Measurements from ENCODE around the gene PACRGL. TPM values are rescaled to one million over a fixed set of nuclear protein-coding genes. Genes with fewer than 3 reads are reported as not detected.
A peak's percentile ranks its signal among the peaks of the same experiment; 100 is the strongest.
"Not testable (repeated sequence)": the region's sequence is repeated elsewhere in the genome, so short reads cannot be mapped to it uniquely, and the experiment has no call there.

PACRGL gene
- total RNA-seq, 1 donor from 2014 or later = 11.5 TPM

GRCh38 chr4:20773144-20773997 is 73.1 kb downstream of the PACRGL start:
- no peak overlapping the region for H3K4me3 Mint-ChIP-seq (ENCODE audit: unreplicated experiment)
- H3K9me3 Mint-ChIP-seq (ENCODE audit: low read depth) = no peaks in the 10 kb centered on the region
- H3K36me3 Mint-ChIP-seq (ENCODE audit: low read depth) = no peaks in the 10 kb centered on the region
- H3K27me3 Mint-ChIP-seq (ENCODE audit: low read depth) = peaks cover 24% of the 10 kb centered on the region
- TF ChIP-seq, protein P1, sequence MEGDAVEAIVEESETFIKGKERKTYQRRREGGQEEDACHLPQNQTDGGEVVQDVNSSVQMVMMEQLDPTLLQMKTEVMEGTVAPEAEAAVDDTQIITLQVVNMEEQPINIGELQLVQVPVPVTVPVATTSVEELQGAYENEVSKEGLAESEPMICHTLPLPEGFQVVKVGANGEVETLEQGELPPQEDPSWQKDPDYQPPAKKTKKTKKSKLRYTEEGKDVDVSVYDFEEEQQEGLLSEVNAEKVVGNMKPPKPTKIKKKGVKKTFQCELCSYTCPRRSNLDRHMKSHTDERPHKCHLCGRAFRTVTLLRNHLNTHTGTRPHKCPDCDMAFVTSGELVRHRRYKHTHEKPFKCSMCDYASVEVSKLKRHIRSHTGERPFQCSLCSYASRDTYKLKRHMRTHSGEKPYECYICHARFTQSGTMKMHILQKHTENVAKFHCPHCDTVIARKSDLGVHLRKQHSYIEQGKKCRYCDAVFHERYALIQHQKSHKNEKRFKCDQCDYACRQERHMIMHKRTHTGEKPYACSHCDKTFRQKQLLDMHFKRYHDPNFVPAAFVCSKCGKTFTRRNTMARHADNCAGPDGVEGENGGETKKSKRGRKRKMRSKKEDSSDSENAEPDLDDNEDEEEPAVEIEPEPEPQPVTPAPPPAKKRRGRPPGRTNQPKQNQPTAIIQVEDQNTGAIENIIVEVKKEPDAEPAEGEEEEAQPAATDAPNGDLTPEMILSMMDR (IDR thresholded peaks at IDR 0.05) = peak; percentile 90
- DNase-seq (ENCODE audit: low spot score) = no peak
- H3K4me1 Mint-ChIP-seq (ENCODE audit: low read depth) = peaks cover 3% of the 10 kb centered on the region
- H3K27ac Mint-ChIP-seq (ENCODE audit: unreplicated experiment) = no peak overlapping the region

GRCh38 chr4:20778896-20779295 is 78.6 kb downstream of the PACRGL start:
- no peak for DNase-seq (ENCODE audit: low spot score)
- Mint-ChIP-seq H3K27me3 (ENCODE audit: low read depth) (peaks cover 7% of the 10 kb centered on the region), H3K36me3 (ENCODE audit: low read depth) (no peaks in the 10 kb centered on the region), H3K4me3 (ENCODE audit: unreplicated experiment) (no peak overlapping the region), H3K27ac (ENCODE audit: unreplicated experiment) (no peak overlapping the region), H3K9me3 (ENCODE audit: low read depth) (peaks cover 18% of the 10 kb centered on the region), H3K4me1 (ENCODE audit: low read depth) (no peaks in the 10 kb centered on the region)
- TF ChIP-seq, protein P1 (IDR thresholded peaks at IDR 0.05) = no peak

GRCh38 chr4:20783134-20783533 is 82.9 kb downstream of the PACRGL start:
- not testable (repeated sequence) for H3K27ac Mint-ChIP-seq (ENCODE audit: unreplicated experiment); H3K27me3 Mint-ChIP-seq (ENCODE audit: low read depth); H3K36me3 Mint-ChIP-seq (ENCODE audit: low read depth); DNase-seq (ENCODE audit: low spot score); H3K4me3 Mint-ChIP-seq (ENCODE audit: unreplicated experiment); H3K4me1 Mint-ChIP-seq (ENCODE audit: low read depth)
- peaks cover 18% of the 10 kb centered on the region for H3K9me3 Mint-ChIP-seq (ENCODE audit: low read depth)

- DNase-seq (ENCODE audit: low spot score) = no peak
- Mint-ChIP-seq H3K27me3 (ENCODE audit: low read depth) (peaks cover 14% of the 10 kb centered on the region), H3K36me3 (ENCODE audit: low read depth) (no peaks in the 10 kb centered on the region), H3K9me3 (ENCODE audit: low read depth) (peaks cover 4% of the 10 kb centered on the region), H3K4me1 (ENCODE audit: low read depth) (no peaks in the 10 kb centered on the region), H3K27ac (ENCODE audit: unreplicated experiment) (no peak overlapping the region), H3K4me3 (ENCODE audit: unreplicated experiment) (no peak overlapping the region)
- TF ChIP-seq, protein P1 (IDR thresholded peaks at IDR 0.05) = no peak
Observed at GRCh38 chr4:20787940-20788665, 87.8 kb downstream of the PACRGL start.

Data from chondrocyte (in vitro differentiated cells).